GM12865 (cell line): ENCODE data around the gene PGM5.

Source experiments
- DNase-seq: peaks from one replicate; pipeline ENCODE4 v3.0.0; 2010; ENCODE audit warnings: low read depth
- H3K4me3 ChIP-seq: 2 replicates; pipeline ENCODE4 v1.5.1; 2011; ENCODE audit warnings: mild to moderate bottlenecking, low read depth, low read length, control low read depth
- TF ChIP-seq, protein P1 (sequence below): IDR thresholded peaks from 2 replicates; pipeline ENCODE4 v1.5.1; 2011; ENCODE audit warnings: low read length, control low read depth, low read depth, inconsistent platforms; ENCODE audit not compliant: insufficient read depth; ENCODE audit errors: missing control alignments

PGM5 gene

DNA sequence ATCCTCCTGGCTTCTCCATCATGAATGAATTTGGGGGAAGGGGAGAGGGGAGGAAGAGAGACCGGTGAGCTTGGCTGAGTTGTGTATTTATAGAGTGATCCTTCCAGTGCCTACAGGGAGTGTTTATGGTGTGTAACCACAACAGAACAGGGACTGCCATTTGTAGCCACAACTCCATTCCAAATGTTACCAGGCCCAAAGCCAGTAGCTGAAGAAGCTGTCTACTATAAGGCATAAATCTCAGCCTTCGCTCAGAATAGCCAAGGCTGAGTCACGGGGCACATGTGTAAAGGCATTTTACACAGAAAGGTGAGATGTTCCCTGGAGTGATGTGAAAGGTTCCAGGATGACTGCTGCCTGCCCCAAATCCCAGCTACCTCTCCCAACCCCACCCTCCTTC is 181.8 kb downstream of the PGM5 start:
- H3K4me3 ChIP-seq = no peak overlapping the region
- TF ChIP-seq, protein P1, sequence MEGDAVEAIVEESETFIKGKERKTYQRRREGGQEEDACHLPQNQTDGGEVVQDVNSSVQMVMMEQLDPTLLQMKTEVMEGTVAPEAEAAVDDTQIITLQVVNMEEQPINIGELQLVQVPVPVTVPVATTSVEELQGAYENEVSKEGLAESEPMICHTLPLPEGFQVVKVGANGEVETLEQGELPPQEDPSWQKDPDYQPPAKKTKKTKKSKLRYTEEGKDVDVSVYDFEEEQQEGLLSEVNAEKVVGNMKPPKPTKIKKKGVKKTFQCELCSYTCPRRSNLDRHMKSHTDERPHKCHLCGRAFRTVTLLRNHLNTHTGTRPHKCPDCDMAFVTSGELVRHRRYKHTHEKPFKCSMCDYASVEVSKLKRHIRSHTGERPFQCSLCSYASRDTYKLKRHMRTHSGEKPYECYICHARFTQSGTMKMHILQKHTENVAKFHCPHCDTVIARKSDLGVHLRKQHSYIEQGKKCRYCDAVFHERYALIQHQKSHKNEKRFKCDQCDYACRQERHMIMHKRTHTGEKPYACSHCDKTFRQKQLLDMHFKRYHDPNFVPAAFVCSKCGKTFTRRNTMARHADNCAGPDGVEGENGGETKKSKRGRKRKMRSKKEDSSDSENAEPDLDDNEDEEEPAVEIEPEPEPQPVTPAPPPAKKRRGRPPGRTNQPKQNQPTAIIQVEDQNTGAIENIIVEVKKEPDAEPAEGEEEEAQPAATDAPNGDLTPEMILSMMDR = no peak
- DNase-seq = no peak

DNA sequence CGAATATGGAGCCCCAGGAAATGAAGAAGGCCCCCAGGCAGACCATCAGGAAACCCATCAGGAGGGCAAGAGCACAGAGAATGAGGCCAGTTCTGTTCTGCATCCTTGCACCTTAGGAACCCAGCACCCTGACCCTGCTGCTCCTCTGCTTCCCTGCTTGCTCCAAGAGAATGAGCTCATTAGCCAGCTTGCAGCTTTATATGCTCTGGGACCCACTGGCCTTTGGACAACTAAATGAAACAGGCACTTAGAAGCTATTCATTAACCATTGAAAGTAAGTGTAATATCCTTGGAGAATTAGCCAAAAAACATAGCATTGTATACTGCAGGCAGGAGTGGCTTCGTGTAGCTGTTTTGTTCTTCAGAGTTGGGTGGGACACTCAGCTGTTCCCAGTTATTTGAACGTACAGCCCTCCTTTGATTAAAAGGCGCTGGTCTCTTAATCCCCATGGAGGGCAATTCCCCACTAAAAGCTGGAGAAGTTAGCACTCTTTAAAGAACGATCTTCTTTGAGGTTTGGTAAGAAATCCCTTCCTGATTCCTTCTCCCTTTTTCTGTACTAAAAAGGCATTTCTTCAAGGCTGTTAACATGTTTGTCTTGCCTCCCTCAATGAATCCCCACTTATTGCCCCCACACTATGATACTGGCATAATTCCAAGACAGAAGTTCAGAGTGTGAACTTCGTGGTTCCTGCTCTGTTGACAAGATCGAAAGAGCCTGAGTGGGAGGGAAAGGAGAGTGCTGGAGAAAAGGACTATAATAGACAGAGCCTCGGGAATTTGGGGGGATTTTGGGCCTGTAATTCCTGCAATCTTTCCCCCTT is 184.5 kb downstream of the PGM5 start, which contains the start of gene TMEM252:
Gene TMEM252 (minus strand): TSS at position 172 of the 824 bp plus-strand sequence. CDS start 69 bp downstream, at position 103.
- no peak for DNase-seq
- no peak within 1 kb of the TSS for H3K4me3 ChIP-seq
- TF ChIP-seq, protein P1 = no peak

DNA sequence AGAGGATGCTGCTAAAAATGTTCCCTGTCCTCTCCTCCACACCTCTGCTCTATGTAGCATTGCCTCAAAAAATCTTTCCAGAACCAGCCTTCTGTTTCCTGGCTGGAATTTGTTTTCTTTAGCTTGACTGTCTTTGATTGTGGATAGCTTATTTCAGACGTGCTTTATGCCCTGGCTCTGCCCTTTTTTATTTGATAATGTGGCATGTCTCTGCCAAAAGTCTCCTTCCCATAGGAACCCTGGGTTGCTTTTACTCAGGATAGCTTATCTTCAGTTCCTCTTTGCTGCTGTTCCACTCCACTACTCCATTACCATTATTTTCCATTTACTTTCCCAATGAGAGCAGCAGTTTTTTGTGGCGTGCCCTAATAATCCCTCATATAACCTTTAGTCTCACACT is 185.2 kb downstream of the PGM5 start:
- no peak for DNase-seq
- no peak overlapping the region for H3K4me3 ChIP-seq
- TF ChIP-seq, protein P1 = no peak

DNA sequence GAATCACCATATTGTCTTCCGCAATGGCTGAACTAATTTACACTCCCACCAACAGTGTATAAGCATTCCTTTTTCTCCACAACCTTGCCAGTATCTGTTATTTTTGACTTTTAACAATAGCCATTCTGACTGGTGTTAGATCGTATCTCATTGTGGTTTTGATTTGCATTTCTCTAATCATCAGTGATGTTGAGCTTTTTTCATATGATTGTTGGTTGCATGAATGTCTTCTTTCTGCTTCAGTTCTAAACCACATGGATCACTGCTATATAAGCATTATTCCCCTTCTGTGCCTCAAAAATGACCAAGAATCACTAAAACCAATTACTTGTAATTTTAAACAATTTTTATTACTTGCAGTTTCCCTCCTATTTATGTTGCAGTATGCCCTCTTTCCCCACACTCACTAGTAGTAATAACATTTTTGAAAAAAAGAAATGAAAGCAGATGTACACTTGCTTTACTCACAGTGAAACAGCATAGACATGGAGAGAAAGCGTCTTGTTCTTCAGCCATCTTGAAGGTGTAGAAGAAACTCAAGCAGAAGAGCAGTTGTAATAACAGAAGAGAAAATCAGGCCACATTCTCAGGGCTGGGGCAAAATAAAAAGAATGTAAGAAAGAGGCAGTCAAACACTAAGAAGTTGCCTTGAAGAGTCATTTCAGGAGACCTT is 188.8 kb downstream of the PGM5 start:
- TF ChIP-seq, protein P1 = no peak
- no peak overlapping the region; the same call in 1 of the 2 replicates for H3K4me3 ChIP-seq
- DNase-seq = peak; percentile 80

DNA sequence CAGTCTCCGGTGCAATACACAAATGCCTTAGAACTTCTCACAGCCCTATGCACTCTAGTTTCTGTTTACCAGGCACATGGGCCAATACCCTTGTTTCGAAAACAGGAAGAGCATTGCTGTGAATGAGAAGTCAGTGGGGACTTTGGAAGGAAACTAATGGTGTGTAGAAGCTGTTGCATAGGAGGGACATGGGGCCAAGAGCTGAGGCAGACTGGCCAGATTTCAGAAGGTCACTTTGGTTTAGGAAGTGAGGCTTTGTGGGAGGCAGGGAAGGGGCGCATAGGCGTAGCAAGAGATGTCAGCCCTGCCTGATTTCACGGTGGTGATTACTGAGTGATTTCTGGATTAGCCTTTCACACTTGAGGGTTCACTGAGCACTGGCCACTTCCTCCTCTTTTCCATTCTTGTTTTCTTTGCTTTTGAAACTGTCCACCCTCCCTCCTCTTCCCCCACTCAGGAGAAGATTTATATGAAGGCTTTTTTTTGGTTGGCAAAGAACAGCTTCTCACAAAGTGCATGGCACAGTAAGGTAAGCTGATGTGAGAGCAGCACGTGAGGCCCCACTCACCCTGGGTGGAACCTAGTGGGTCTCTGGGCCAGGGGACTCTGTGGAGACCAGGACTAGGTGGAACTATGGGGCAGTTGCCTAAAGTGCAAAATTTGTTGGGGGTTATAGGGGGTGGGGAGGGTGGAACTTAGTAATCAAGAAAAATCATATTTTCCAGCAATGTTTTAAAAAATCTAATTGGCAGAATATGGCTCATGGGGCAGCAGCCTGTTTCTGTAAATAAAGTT is 190.4 kb downstream of the PGM5 start:
- H3K4me3 ChIP-seq = peak overlapping the region; percentile 39
- peak; percentile 92 for DNase-seq
- TF ChIP-seq, protein P1 = no peak

DNA sequence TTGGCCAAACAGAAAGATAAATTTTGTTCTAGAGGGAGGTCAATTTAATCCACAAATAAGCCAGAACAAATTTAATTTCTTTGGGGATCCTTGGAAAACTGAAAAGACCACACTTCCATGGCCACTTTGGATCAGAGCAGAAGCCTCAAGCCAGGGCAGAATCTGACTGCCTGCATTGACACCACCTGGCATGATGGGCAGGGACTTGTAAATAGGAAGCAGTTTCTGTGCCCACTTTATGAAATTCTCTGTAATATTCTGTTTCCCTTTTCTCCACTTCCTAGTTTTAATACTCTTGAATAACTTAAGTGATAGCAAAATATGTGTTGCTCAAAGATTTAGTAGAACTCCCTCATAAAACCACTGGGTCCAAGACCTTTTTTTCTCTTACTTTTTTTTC is 191.0 kb downstream of the PGM5 start:
- TF ChIP-seq, protein P1 = no peak
- no peak overlapping the region; the same call in 1 of the 2 replicates for H3K4me3 ChIP-seq
- DNase-seq = no peak
